NCI-H526 (cell line): ENCODE data around the gene TES.
"Not testable (repeated sequence)": the region's sequence is repeated elsewhere in the genome, so short reads cannot be mapped to it uniquely, and the experiment has no call there.

Source experiments
- DNase-seq, 2 experiments: peaks; one replicate each; lab custom pipeline; 2025; lab: John Stamatoyannopoulos, UW

The TES gene

DNA sequence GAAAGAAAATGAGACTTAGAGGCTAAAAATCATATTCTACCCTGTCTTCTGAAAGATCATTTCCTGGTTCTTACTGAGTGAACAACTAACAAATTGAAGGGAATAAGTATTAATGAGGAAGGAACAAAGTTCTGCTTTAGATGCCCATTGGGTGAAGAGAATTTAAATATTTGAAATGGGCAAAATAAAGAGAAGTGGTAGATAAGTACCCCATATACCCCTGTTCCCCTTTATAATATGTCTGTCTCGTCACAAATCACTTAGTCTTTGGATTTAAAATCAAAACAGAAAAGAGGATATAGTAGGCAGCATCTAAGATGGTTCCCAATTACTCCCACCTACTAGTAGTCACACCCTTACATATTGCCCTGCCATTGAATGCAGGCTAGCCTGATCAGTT lies 13.2 kb downstream of the TES start:
- no peak for DNase-seq

DNA sequence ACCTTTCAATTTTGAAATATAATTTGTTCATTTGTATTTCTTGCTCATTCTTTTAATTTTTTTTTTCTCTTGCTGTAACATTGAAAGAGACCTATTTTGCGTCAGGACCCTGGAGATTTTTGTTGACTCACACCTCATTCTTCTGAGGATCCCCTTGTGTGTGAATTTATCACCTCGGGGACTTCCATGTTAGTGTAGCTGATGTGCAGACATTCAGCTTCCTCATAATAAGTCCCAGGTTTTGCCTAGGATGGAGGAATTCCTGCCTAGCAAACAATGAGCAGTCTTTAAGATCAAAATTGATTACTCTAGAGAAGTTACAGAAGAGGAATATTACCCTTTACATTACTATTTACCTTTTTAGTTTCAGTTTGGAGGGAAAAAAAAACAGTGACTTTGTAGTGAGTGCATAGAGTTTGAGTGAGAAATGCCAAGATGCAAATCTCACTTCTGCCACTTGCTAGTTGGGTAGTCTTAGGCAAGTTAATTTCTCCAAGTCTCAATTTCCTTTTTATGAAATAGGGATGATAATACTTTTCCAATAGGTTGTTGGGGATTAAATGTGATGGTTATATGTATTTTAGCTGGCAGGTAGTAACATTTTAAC lies 14.3 kb downstream of the TES start:
- DNase-seq: no peak

DNA sequence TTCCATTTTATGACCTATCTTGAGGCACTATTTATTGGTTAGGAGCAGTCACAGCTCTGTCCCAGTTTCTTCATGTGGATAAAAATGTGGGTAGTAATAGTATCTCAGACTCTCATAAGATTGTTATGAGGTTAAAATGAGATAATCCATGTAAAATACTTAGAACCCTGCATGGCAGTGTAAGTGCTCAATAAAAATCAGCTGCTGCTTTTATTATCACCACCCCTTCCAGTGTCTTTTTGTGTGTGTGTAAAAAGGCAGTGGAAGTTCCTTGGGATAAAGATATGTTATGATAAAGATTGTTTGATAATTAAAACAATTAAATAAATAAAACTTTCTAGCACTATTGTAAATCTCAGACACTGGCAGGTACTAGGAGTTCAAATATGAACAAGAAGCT lies 15.5 kb downstream of the TES start:
- no peak for DNase-seq

DNA sequence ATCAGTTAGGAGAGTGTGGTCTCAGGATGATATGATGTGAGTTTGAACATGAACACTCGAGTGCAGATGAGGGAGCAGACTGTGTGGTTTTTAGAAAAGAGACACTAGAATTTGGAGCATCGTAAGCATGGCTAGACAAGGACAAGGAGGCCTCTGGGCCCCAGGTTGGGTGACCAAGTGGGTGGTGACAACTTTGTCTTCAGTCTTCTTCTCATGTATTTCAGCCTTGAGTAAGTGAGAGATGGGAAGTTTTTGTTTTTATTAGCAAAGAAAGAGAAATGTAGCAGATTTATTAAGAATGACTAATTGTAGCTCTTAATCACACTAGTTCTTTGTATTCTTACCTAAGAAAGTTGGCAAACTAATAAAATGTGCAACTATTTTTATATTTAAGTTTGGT lies 16.3 kb downstream of the TES start:
- no peak for DNase-seq

DNA sequence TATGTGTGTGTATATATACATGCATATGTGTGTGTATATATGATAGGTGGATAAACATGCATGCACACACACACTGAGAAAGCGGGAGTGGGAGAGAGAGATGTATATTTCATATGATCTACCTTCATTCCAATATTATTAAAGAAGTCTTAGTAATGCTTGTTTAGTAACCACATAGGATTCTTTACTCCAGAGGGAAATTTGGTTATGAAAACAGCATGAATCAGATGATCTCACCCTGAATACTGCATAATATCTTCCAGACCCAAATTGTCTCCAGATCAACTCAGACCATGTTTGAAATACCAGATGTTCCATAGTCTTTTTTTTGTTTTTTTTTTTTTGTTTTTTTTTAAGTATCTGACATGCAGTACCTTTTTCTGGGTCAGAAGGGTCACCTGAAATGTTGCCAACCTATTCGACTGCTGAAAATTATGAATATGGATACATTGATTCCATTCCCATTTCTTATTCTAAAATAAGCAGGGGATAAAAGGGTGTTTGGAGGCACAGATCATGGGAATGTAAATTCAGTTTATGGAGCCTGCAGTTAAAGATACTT lies 17.4 kb downstream of the TES start:
- peak; percentile 51 to 68 for DNase-seq

DNA sequence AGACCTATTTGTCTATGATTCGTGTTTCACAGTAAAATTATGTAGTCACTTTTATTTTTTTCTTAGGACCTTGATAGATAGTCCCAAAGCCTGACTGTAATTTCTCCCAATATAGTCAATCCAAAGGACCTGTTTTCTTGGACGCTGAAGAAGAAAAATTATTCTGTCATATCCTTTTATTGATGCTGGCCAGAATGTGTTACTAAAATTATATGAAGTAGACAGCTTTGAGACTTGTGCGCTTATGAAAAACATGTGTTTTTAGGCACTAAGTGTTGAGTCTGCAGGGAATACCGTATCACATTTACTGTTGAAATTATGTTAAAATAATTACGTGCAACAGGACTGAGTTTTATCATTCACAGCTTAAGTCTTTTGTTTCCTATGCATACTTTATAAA lies 17.9 kb downstream of the TES start:
- no peak for DNase-seq

DNA sequence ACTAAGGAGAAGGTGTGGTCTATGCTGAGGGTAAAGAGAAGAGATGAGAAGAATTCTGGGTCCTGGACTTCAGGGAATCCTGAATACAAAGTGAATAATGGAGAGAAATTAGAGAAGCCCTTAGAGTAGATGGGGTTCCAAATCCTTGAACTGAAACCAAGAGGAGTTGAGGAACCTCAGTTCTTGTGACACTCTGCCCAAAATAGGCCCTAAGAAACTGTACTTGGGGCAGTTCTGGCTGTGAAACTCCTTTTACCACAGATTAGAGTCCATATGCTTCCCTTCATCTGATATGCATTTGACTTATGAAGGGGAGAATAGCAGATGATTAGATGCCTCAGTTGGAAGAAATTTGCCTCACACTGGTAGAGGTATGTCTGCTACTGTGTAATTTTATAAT lies 19.0 kb downstream of the TES start:
- no peak for DNase-seq

DNA sequence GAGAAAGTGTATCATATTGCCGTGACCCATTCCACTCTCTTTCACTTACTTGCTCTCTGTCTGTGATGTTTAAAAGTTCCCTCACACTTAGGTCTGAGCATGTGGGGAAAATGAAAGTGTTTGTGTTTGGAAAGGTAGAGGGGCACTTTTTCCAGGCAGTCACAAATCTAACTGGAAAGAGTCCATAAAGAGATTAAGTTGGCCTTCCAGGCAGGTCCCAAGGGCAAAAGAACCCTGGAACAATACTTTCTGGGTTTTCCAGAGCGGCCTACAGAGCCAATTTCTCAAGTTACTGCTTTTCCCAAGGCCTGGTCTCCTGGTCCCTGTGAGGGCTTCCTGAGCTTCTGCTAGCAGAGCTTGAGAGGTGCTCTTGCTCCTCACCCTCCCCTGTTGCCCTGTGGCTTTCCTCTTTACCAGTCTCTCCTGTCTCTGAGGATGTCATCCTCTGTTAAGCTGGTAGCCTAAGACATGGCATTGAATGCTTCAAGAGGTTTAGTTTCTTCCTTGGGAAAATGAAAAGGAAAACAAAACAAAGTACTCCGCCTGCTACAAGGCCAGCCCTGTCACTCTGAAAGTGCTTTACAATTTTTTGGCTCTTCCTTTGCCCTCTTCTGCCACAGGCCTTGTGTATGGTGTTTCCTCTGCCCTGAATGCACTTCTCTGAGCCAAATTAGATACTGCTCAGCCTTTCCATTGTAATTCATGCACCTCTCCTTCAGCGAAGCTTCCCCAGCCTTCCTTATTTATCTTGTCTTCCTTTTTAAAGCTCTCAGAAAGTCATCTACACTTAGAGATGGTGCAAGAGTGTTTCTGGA lies 20.1 kb downstream of the TES start:
- no peak for DNase-seq

DNA sequence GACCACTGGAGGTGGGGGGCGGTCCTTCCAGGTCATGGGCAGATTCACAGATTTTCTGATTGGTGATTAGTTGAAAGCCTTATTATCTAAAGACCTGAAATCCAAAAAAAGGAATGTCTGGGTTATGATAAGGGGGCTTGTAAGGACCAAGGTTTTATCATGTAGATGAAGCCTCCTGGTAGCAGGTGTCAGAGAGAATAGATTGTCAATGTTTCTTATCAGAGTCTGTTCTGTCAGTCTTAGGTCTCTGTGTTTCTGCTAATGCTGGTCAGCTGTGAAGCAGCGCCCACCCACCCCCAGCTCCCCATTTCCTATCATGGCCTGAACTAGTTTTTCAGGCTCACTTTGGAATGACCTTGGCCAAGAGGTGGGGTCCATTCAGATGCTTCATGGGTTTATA lies 21.2 kb downstream of the TES start:
- DNase-seq: no peak

DNA sequence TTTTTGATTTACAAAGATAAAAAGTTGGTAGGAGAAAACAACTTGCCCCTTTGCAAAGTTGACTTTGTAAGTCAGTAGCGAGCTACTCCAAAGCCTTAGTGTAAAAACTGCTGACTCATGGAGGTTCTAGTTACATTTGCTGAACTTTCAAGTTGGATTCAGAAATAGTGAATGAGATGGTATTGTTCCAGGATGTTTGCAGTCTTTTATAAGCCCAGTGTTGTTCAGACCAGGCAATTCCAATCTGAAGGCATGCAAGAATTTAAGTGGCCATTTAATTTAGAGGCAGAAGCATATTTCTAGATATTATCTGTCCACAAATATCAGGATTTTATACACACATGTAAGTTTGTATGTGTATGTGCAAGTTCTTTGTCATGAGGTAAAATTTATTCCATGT lies 21.6 kb downstream of the TES start:
- DNase-seq: no peak

DNA sequence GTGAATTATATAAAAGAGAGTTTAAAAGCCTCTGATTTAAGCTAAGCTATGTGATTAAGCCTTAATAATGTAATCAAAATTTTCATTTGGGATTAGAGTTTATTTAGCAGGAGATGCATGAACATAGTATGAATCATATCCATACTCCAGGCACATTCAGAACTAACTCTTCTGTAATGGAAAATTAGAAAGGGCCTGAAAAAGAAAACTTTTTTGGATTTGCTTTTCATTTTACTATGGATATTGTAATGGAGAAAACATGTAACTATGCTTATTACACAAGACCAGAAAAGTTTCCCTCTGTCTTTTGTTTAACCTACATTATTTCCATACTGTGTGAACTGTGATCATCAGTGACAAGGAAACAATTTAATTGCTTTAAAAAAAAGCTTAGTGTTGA lies 22.0 kb downstream of the TES start:
- DNase-seq: no peak

DNA sequence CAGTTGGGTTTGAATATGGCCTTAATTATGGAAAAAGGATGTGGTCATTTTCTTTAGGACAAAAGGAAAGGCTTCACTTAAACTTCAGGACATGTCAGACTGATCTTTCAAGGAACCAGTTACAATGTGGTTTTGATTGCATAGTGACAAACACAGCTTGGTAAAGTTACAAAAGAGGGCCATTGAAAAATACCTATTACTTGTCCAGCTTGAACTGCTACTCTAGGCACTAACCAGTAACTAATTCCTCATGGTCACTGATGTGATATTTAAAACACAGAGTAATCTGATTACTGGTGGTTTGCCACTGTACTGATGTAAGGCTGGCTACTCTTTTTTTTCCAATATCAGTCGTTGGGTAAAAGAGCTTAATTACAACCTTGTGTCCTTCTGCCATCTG lies 22.6 kb downstream of the TES start:
- DNase-seq: no peak

DNA sequence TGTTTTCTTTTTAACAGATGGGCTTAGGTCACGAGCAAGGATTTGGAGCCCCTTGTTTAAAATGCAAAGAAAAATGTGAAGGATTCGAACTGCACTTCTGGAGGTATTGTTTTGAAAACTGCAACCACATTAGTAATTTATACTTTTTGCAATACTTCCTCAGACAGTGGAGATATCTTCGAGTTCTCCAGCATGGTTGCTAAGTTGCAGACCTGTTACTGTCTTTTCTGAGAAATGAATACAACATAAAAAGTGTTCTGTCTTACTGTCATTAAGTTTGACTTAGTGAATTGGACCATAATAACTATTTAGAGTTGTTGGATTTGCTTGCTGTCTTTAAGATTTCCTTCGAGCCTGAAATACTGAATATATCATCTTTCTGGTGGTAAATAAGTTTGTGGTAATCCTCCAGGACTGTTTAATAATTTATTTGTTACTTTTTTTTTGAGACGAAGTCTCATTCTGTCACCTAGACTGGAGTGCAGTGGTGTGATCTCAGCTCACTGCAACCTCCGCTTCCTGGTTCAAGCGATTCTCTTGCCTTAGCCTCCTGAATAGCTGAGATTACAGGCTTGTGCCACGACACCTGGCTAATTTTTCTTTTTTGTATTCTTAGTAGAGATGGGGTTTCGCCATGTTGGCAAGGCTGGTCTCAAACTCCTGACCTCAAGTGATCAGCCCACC lies 24.3 kb downstream of the TES start:
- no peak for DNase-seq

DNA sequence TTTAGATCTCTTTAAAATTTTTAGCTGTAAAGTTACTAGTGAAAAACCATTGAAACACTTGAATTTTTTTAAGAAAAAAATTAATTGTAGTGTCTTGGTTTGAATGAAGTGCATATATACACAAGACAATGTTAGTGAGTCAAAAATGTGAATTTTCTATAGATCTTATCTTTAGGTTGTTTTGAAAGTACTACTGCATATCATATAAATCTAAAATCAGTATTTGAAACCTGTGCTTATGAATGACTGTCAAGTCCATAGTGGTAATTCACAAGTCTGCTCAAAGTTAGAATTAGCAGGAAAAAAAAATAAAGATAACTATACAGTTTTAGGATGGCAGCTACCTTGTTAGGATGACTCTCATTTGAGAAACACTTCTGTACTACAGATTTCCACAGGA lies 25.0 kb downstream of the TES start:
- no peak for DNase-seq

DNA sequence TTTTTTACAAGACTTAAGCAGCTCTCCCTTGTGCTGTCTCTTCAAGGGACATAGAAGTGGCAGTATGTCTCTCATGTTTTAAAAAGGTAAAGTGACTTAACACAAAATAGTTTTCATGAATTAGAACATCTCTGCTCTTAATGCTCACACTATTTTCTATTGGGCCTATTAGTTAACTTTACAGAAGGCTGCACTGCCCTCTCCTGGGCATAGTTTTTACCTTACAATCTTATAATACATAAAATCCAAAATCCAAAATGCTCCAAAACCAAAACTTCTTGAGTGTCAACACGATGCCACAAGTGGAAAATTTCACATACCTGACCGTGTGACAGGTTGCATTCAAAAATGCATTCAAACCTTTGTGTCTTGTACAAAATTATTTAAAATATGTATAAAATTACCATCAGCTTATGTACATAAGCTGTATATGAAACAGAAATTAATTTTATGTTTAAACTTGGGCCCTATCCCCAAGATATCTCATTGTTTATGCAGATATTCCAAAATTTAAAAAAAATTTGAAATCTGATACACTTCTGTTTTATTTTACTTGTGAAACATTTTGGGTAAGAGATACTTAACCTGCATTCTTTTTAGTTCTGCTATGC lies 25.8 kb downstream of the TES start:
- DNase-seq: peak; percentile 6 to 73

DNA sequence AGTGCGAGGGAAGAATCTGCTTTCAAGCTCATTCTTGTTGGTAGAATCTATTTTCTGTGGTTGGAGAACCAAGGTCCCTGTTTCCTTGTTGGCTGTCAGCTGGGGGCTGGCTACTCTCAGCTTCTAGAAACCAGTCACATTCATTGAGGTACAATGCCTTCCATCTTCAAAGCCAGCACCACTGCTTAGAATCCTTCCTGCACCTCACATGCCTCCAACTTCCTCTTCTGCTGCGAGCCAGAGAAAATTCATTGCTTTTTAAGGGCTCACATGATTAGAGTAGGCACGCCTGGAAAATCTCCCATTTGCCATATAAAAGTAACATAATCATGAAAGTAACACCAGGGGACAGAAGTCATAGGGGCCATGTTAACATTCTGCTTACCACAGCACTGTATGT lies 28.7 kb downstream of the TES start:
- DNase-seq: no peak

DNA sequence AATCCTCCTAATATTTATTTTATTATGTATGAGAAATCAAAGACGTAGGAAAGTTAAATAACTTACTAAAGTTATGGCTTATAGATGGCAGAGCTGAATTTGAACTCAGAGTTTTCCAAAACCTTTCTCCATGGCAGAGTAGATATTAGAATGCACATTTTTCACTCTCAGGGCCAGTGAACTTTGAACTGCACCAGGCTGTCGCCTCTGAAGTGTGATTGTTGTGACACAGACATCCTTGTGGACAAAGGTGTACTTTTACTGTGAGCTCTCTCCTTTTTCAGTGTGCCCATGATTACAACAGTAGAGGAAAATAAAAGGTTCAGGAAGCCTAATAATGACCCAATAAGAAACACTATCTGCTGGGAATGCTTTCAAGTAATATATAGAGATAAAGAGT lies 29.1 kb downstream of the TES start:
- DNase-seq: no peak

DNA sequence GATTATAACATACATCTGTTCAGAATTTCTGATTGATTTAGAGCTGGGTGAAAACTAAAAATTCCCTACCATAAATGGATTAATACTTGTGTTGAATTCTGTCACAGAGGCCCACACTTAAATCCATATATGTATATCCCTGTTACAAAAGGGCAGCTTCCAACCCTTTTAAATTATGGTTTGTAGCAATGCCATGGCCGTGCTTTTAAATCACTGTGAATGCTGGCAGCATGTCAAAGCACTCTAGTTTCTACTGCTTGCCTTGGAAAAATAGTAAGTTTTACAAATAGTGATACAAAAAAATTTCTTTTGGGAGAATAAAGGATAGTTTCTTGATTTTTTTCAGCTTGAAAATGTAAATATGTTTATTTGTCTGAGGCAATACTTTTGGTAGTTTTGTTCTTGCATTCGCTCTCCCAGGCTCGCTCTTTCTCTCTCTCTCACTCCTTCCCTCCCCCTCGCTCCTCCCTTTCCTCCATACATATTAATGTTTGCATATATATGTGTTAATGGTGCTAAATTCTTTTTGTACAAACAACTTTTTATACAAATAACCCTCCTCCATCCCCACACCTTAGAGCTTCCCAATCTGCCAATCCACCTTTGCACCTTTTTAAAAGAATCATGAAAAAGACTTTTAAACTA lies 29.8 kb downstream of the TES start:
- DNase-seq: no peak

DNA sequence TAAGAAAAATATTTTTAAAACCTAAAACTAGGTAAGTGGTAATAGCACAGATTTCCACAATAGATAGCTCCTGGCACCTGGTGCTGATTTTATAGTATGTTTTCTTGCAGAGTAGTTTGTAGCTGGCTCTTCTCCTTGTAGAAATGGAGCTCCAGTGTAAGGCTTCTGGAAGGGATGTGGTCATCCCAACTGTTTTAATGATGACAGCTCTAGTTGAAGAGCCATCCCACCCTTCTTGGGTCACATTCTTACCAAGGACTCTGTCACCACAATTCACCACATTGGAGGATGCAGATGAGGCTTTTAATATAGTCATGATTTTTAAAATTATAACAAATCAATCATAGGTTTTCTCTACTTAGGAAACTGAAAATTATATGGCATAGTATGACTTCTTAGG lies 31.0 kb downstream of the TES start:
- DNase-seq: no peak

DNA sequence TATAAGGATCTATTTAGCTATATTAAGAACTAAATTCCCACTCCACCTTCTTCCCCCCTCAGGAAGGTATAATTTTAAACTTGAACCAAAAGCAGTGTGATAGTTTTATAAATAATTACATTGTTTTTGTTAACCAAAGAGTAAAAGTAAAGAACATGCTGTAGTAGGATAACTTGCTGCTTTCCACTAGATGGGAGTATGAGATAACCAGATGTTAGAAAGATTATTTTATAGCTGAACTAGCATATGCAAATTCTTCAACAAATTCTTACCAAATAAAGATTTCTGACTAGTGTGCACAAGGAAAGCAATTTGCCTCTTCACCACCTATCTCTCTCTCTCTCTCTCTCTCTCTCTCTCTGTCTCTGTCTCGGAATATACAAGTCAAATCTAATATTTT lies 31.8 kb downstream of the TES start:
- DNase-seq: no peak

DNA sequence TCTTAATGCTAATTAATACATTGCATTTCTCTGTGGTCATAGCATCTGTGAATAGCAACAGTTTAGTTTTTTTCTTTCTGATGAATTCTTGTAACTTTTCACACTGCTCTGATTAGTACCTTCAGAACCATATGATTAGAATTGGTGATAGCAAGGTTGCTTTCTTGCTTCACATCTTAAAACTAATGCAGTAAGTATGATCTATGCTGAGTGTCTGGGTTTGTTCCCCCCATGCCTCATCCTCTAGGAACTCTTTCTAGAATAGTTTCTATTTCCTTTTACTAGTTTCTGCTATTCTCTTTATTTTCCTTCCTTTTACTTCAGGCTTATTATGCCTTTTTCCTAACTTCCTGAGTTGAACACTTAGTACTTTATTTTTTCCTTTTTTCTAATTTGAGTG lies 32.4 kb downstream of the TES start:
- DNase-seq: no peak

DNA sequence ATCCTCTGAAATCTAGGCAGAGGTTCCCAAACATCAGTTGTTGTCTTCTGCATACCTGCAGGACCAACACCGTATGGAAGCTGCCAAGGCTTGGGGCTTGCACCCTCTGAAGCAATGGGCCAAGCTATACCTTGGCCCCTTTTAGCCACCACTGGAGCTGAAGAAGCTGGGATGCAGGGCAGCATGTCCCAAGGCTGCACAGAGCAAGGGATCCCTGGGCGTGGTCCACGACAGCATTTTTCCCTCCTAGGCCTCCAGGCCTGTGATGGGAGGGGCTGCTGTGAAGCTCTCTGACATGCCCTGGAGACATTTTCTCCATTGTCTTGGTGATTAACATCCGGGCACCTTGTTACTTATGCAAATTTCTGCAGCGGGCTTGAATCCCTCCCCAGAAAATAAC lies 34.5 kb downstream of the TES start:
- not testable (repeated sequence) for DNase-seq
